HepG2 (cell line): ENCODE data around the gene PAIP1. TPM values are rescaled to one million over a fixed set of nuclear protein-coding genes. Genes with fewer than 3 reads are reported as not detected.
A peak's percentile ranks its signal among the peaks of the same experiment; 100 is the strongest.

Experiments
- ATAC-seq: fragments of 200-7000 bp; cut with Tn5 transposase; 3 replicates; pipeline ENCODE4 v1.9.1; 2020; ENCODE audit warnings: mild to moderate bottlenecking, moderate library complexity
- BruUV-seq: library from RNA; stranded (reverse); fragments of 400-500 nt; replicated peaks from 2 replicates; lab custom pipeline; 2021; lab: Mats Ljungman, UMichigan
- CTCF ChIA-PET: fragments of 300-600 bp; formaldehyde crosslinking; extraction: SDS; loops from one replicate; lab custom pipeline; 2021; ENCODE audit warnings: low total read pairs, inconsistent platforms, low intra/inter-chr PET ratio; lab: Yijun Ruan, JAX
- POLR2A ChIA-PET: fragments of 350-600 bp; sonication (Branson Sonifier 250); formaldehyde crosslinking; loops from one replicate; lab custom pipeline; 2020; ENCODE audit warnings: antibody characterized with exemption, inconsistent platforms; lab: Yijun Ruan, JAX
- DNase-seq: peaks from one replicate; pipeline ENCODE4 v3.0.0-alpha.2; 2015; ENCODE audit warnings: low spot score
- FAIRE-seq: peaks from 3 replicates; lab custom pipeline; 2011; peaks lifted over from hg19 to GRCh38; lab: Jason Lieb, UNC
- H2AFZ ChIP-seq: one replicate; pipeline ENCODE4 v1.6.1; 2011; ENCODE audit warnings: low read length, inconsistent platforms
- H3K27ac ChIP-seq: fragments of 300-600 bp; 3 replicates; pipeline ENCODE4 v1.8.0; 2011; ENCODE audit warnings: mixed run types, mild to moderate bottlenecking, mixed read lengths, low read length, inconsistent platforms; ENCODE audit not compliant: insufficient read depth; ENCODE audit errors: extremely low read length
- H3K27me3 ChIP-seq, 2 experiments: fragments of 200-600 bp in 1 of 2; 2 replicates in 1 of 2; 3 replicates in 1 of 2; pipeline versions ENCODE4 v1.6.0 to v1.8.0; 2011; ENCODE audit warnings: low read length in 2 of 2, mild to moderate bottlenecking in 2 of 2, moderate library complexity in 2 of 2, inconsistent platforms in 1 of 2; ENCODE audit not compliant: insufficient read depth in 2 of 2, control insufficient read depth in 1 of 2
- H3K36me3 ChIP-seq, 2 experiments: fragments of 200-600 bp in 1 of 2; replicated peaks in 1 of 2; 2 replicates in 1 of 2; 3 replicates in 1 of 2; pipeline versions ENCODE4 v1.5.1 to v1.8.0; 2011; ENCODE audit warnings: low read length in 2 of 2, inconsistent platforms in 1 of 2; ENCODE audit not compliant: insufficient read depth in 2 of 2, control insufficient read depth in 1 of 2
- H3K4me1 ChIP-seq: 2 replicates; pipeline ENCODE4 v1.5.1; 2012; ENCODE audit warnings: low read length, inconsistent platforms; ENCODE audit not compliant: insufficient read depth
- H3K4me2 ChIP-seq: 2 replicates; pipeline ENCODE4 v1.6.0; 2011; ENCODE audit warnings: low read depth, low read length, inconsistent platforms
- H3K4me3 ChIP-seq, 3 experiments: fragments of 200-600 bp in 1 of 3; sonication (generic), shearing (Covaris generic) in 1 of 3; replicated peaks in 1 of 3; 2 replicates each; pipeline ENCODE4 v1.5.1; 2011 to 2016; ENCODE audit warnings: low read length in 3 of 3, inconsistent platforms in 2 of 3, low read depth in 2 of 3, mild to moderate bottlenecking in 2 of 3, control low read depth in 1 of 3, mixed read lengths in 1 of 3; ENCODE audit not compliant: insufficient read depth in 1 of 3
- H3K79me2 ChIP-seq: one replicate; pipeline ENCODE4 v1.6.1; 2011; ENCODE audit warnings: low read length, inconsistent platforms; ENCODE audit not compliant: insufficient read depth
- H3K9ac ChIP-seq: 2 replicates; pipeline ENCODE4 v1.6.0; 2011; ENCODE audit warnings: mild to moderate bottlenecking, low read depth, low read length, inconsistent platforms; ENCODE audit not compliant: insufficient read depth
- H3K9me3 ChIP-seq: 2 replicates; pipeline ENCODE4 v1.5.1; 2012; ENCODE audit warnings: mild to moderate bottlenecking, low read length
- H4K20me1 ChIP-seq: 2 replicates; pipeline ENCODE4 v1.6.0; 2011; ENCODE audit warnings: inconsistent platforms, mild to moderate bottlenecking, low read length, moderate library complexity; ENCODE audit not compliant: insufficient read depth
- IKZF1 ChIP-seq: fragments of 450-650 bp; IDR thresholded peaks from 2 replicates; pipeline ENCODE4 v1.7.1; 2016
- RFXAP ChIP-seq: sonication (generic); formaldehyde crosslinking; IDR thresholded peaks from 2 replicates; pipeline ENCODE4 v1.4.0; 2020; ENCODE audit warnings: missing genetic modification reagents, borderline replicate concordance
- TBP ChIP-seq: sonication (generic); formaldehyde crosslinking; IDR thresholded peaks from 2 replicates; pipeline ENCODE4 v1.5.0; 2020; ENCODE audit warnings: missing genetic modification reagents
- TGIF2 ChIP-seq: IDR thresholded peaks from 2 replicates; pipeline ENCODE4 v1.6.1; 2016; ENCODE audit warnings: control low read depth, missing compliant biosample characterization
- YEATS4 ChIP-seq: sonication (generic); formaldehyde crosslinking; IDR thresholded peaks from 2 replicates; pipeline ENCODE4 v1.4.0; 2020; ENCODE audit warnings: missing genetic modification reagents, borderline replicate concordance
- ZBTB42 ChIP-seq: sonication (generic); formaldehyde crosslinking; IDR thresholded peaks from 2 replicates; pipeline ENCODE4 v1.5.0; 2020; ENCODE audit warnings: mild to moderate bottlenecking, missing genetic modification reagents
- ZFP36L2 ChIP-seq: sonication (generic); formaldehyde crosslinking; IDR thresholded peaks from 2 replicates; pipeline ENCODE4 v1.4.0; 2020; ENCODE audit warnings: missing genetic modification reagents
- ZNF225 ChIP-seq: sonication (generic); formaldehyde crosslinking; IDR thresholded peaks from 2 replicates; pipeline ENCODE4 v1.4.0; 2020; ENCODE audit warnings: mild to moderate bottlenecking, missing genetic modification reagents
- ZNF326 ChIP-seq: sonication (generic); formaldehyde crosslinking; IDR thresholded peaks from 2 replicates; pipeline ENCODE4 v1.4.0; 2020; ENCODE audit warnings: missing genetic modification reagents, borderline replicate concordance
- ZSCAN31 ChIP-seq: sonication (generic); formaldehyde crosslinking; IDR thresholded peaks from 2 replicates; pipeline ENCODE4 v1.5.0; 2020; ENCODE audit warnings: low read depth, mild to moderate bottlenecking, missing genetic modification reagents
- WGBS: methylation state at CpG from one replicate; pipeline ENCODE4 v1.1.6; 2017; ENCODE audit warnings: low lambda C conversion rate; 5-methylcytosine and 5-hydroxymethylcytosine counted together
- in situ Hi-C: cut with HindIII; loops from 2 replicates; pipeline ENCODE4 v1.10.0; 2017; ENCODE audit warnings: low pct_unique_long_range_greater_than_20kb; ENCODE audit not compliant: extremely low pct_ligation_motif_present
- intact Hi-C: fragments of 100-400 bp; cut with micrococcal nuclease; formaldehyde crosslinking; loops from one replicate; pipeline ENCODE4 v1.10.0; 2022; ENCODE audit not compliant: unreplicated experiment
- polyA plus RNA-seq, 8 experiments: library from polyadenylated mRNA; depleted of rRNA in 3 of 8; stranded (reverse) in 7 of 8; unstranded in 1 of 8; fragments of >200 nt; fragmentation: Illumina TruSeq in 4 of 8; extraction: Trizol in 4 of 8; gene quantifications; 2 replicates each; pipeline versions ENCODE4 v1.2.1 to v1.2.3, GENCODE V29; 2011 to 2016; ENCODE audit warnings: low read depth in 4 of 8, missing spikeins in 1 of 8, mixed read lengths in 1 of 8; ENCODE audit not compliant: insufficient read depth in 1 of 8
- total RNA-seq, 5 experiments: library from RNA; depleted of rRNA; stranded (reverse); fragments of >200 nt; fragmentation: Illumina TruSeq; extraction: Trizol; gene quantifications; 2 replicates each; pipeline ENCODE4 v1.2.3, GENCODE V29; 2016; ENCODE audit warnings: low read depth in 1 of 5
- TF ChIP-seq, protein P1 (sequence below): sonication (generic); formaldehyde crosslinking; IDR thresholded peaks from 2 replicates; pipeline ENCODE4 v1.4.0; 2020; ENCODE audit warnings: missing genetic modification reagents, borderline replicate concordance
- TF ChIP-seq, protein P2 (sequence below): sonication (generic); formaldehyde crosslinking; IDR thresholded peaks from 2 replicates; pipeline ENCODE4 v1.8.1; 2023; ENCODE audit warnings: mild to moderate bottlenecking, missing genetic modification reagents

The PAIP1 gene
- total and polyA plus RNA-seq, 2 of the 13 experiments (the other 11 are each of a cell fraction or from before 2014, with no cell fraction given) = 96.6 to 116 TPM

DNA sequence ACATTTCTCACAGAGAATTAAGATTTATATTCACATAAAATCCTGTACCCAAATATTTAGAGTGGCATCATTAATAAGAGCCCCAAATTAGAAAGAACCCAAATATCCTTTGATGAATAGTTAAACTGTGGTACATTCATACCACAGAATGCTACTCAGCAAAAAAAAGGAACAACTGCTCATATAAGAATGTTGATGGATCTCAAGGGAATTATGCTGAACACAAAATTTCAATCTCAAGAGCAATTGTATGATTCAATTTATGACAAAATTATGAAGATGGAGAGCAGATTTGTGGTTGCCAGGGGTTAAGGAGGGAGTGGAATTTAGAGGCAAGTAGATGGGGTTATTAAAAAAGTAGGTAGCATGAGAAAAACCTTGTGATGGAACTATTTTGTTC is 4.5 kb upstream of the PAIP1 start:
- in situ Hi-C loops = no loop called here
- CTCF ChIA-PET = no interaction called here
- Histone ChIP-seq H4K20me1 (no peaks in the 10 kb centered on the region), H3K4me1 (peaks cover 11% of the 10 kb centered on the region), H3K27ac (no peak overlapping the region), H3K27me3 (no peaks in the 10 kb centered on the region; a peak in 2 of 5 replicates), H3K4me3 (no peak overlapping the region), H3K9me3 (no peaks in the 10 kb centered on the region), H3K4me2 (no peak overlapping the region), H2AFZ (no peak overlapping the region), H3K9ac (no peak overlapping the region), H3K79me2 (no peaks in the 10 kb centered on the region), H3K36me3 (no peaks in the 10 kb centered on the region)
- intact Hi-C loops = no loop called here
- ATAC-seq (no peak), DNase-seq (no peak), FAIRE-seq (no peak)
- no peak for TF ChIP-seq ZNF326
- TF ChIP-seq, protein P1, sequence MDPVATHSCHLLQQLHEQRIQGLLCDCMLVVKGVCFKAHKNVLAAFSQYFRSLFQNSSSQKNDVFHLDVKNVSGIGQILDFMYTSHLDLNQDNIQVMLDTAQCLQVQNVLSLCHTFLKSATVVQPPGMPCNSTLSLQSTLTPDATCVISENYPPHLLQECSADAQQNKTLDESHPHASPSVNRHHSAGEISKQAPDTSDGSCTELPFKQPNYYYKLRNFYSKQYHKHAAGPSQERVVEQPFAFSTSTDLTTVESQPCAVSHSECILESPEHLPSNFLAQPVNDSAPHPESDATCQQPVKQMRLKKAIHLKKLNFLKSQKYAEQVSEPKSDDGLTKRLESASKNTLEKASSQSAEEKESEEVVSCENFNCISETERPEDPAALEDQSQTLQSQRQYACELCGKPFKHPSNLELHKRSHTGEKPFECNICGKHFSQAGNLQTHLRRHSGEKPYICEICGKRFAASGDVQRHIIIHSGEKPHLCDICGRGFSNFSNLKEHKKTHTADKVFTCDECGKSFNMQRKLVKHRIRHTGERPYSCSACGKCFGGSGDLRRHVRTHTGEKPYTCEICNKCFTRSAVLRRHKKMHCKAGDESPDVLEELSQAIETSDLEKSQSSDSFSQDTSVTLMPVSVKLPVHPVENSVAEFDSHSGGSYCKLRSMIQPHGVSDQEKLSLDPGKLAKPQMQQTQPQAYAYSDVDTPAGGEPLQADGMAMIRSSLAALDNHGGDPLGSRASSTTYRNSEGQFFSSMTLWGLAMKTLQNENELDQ = no peak
- no TSS peak for BruUV-seq
- POLR2A ChIA-PET = no interaction called here

DNA sequence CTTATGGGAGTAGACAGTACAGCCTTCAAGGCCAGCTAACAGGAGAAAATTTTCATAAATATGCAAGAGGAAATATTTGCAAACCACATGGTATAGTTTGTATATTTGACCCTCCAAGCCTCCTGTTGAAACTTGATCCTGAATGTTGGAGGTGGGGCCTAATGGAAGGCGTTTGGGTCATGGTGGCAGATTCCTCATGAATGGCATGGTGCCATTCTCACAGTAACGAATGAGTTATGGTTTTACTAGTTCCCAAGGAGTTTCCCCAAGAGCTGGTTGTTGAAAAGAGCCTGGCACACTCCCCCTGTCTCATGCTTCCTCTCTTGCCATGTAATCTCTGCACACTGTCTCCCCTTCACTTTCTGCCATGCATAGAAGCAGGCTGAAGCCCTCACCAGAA is 3.3 kb upstream of the PAIP1 start:
- no peak overlapping the region for H3K27ac ChIP-seq
- H2AFZ ChIP-seq = no peak overlapping the region
- no peak for ATAC-seq
- no peak overlapping the region for H3K9ac ChIP-seq
- H3K4me3 ChIP-seq = no peak overlapping the region
- peaks cover 16% of the 10 kb centered on the region for H3K4me1 ChIP-seq
- FAIRE-seq = no peak
- peaks cover 12% of the 10 kb centered on the region for H3K79me2 ChIP-seq
- intact Hi-C loops (no loop called here), in situ Hi-C loops (no loop called here)
- no peak for DNase-seq
- peaks cover 2% of the 10 kb centered on the region; the same call in 1 of the 2 replicates for H4K20me1 ChIP-seq
- no peak for TF ChIP-seq ZNF225 (CRISPR knock-in tag)
- TF ChIP-seq, protein P2, sequence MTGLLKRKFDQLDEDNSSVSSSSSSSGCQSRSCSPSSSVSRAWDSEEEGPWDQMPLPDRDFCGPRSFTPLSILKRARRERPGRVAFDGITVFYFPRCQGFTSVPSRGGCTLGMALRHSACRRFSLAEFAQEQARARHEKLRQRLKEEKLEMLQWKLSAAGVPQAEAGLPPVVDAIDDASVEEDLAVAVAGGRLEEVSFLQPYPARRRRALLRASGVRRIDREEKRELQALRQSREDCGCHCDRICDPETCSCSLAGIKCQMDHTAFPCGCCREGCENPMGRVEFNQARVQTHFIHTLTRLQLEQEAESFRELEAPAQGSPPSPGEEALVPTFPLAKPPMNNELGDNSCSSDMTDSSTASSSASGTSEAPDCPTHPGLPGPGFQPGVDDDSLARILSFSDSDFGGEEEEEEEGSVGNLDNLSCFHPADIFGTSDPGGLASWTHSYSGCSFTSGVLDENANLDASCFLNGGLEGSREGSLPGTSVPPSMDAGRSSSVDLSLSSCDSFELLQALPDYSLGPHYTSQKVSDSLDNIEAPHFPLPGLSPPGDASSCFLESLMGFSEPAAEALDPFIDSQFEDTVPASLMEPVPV (CRISPR knock-in tag) = no peak
- TF ChIP-seq ZFP36L2 (CRISPR knock-in tag) = no peak
- no peak for TF ChIP-seq TBP (CRISPR knock-in tag)
- TF ChIP-seq YEATS4 (CRISPR knock-in tag) = no peak
- TF ChIP-seq ZSCAN31 = no peak
- TF ChIP-seq ZBTB42 (CRISPR knock-in tag) = no peak
- TF ChIP-seq RFXAP (CRISPR knock-in tag) = no peak
- no peak for TF ChIP-seq IKZF1
- no peak for TF ChIP-seq TGIF2 (CRISPR knock-in tag)
- POLR2A ChIA-PET = interaction anchor here (1.9 kb wide), 1 partner anchor 76 kb away, joined by 8 read pairs; the partner anchor contains the start of gene TMEM267
- WGBS = 6% methylated on average over 2 of the region's 2 CpGs
- H3K36me3 ChIP-seq = no peaks in the 10 kb centered on the region
- H3K4me2 ChIP-seq = peak overlapping the region; percentile 19; the same call in 1 of the 2 replicates
- CTCF ChIA-PET = no interaction called here
- H3K9me3 ChIP-seq = no peaks in the 10 kb centered on the region
- no TSS peak for BruUV-seq
- H3K27me3 ChIP-seq = no peaks in the 10 kb centered on the region; a peak in 2 of 5 replicates
